A549 (cell line): ENCODE data around the gene AMIGO3.

ENCODE experiments used
- CBX8 ChIP-seq: fragments of 200-600 bp; sonication (generic); IDR thresholded peaks from 2 replicates; pipeline ENCODE4 v1.6.1; 2016
- CTCF ChIP-seq: fragments of >200 bp; sonication (Bioruptor Twin); formaldehyde crosslinking; IDR thresholded peaks from 3 replicates; pipeline ENCODE4 v1.5.1; 2016
- EP300 ChIP-seq, 2 experiments: fragments of >200 bp; sonication (Bioruptor Twin); formaldehyde crosslinking; IDR thresholded peaks; 2 replicates in 1 of 2; 3 replicates in 1 of 2; pipeline ENCODE4 v1.6.1; 2016 to 2017
- HES2 ChIP-seq: fragments of >200 bp; sonication (Bioruptor Twin); formaldehyde crosslinking; IDR thresholded peaks from 2 replicates; pipeline ENCODE4 v1.6.1; 2016
- JUN ChIP-seq, 2 experiments: fragments of >200 bp; sonication (Bioruptor Twin); formaldehyde crosslinking; IDR thresholded peaks; 2 replicates in 1 of 2; 3 replicates in 1 of 2; pipeline ENCODE4 v1.6.1; 2016 to 2017
- MAX ChIP-seq: IDR thresholded peaks from 2 replicates; pipeline ENCODE4 v1.6.1; 2012
- MYC ChIP-seq: IDR thresholded peaks from 2 replicates; pipeline ENCODE4 v1.6.1; 2012; ENCODE audit warnings: mild to moderate bottlenecking, inconsistent platforms, low read length, improper control_type of control experiment, borderline replicate concordance
- POLR2A ChIP-seq: IDR thresholded peaks from 2 replicates; pipeline ENCODE4 v1.6.1; 2012; ENCODE audit warnings: mild to moderate bottlenecking, low read length
- RAD21 ChIP-seq, 2 experiments: fragments of >200 bp in 1 of 2; sonication (Bioruptor Twin) in 1 of 2; formaldehyde crosslinking in 1 of 2; IDR thresholded peaks in 1 of 2; conservative IDR thresholded peaks in 1 of 2; 2 replicates in 1 of 2; 3 replicates in 1 of 2; pipeline ENCODE4 v1.6.1; 2012 to 2018; ENCODE audit warnings: inconsistent platforms in 1 of 2
- REST ChIP-seq: fragments of 200-600 bp; sonication (generic); IDR thresholded peaks from 2 replicates; pipeline ENCODE4 v1.6.1; 2016; ENCODE audit warnings: antibody characterized with exemption, mild to moderate bottlenecking, moderate library complexity
- TF ChIP-seq, protein P1 (sequence below): fragments of 150-350 bp; IDR thresholded peaks from 2 replicates; pipeline ENCODE4 v1.6.1; 2014; ENCODE audit warnings: low read depth, mild to moderate bottlenecking, low read length

DNA sequence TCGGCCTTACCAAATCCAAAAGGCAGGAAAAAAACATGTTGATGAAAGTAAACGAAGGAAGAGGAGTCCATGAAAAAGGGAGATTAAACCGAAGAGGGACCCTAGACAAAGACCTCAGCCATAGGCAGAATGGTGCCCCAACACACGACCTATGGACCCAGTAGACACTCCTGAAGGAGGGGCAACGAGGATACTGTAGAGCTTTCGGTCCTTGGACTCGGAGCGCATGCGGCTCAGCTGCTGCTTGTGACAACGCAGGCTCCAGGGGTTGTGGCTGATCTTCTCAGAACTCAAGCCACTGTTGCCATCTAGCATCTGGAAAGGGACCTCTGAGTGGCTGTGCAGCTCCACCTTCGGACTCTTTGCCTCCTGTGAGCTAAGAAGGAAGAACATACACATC, 13.1 kb upstream of the AMIGO3 start:
- TF ChIP-seq MYC: no peak
- TF ChIP-seq CTCF: no peak
- no peak for TF ChIP-seq POLR2A
- no peak for TF ChIP-seq REST
- TF ChIP-seq RAD21 (conservative IDR thresholded peaks at IDR 0.05 in 1 of 2, IDR thresholded peaks at IDR 0.05 in 1 of 2): no peak
- no peak for TF ChIP-seq MAX
- no peak for TF ChIP-seq CBX8
- no peak for TF ChIP-seq EP300 (IDR thresholded peaks at IDR 0.05)
- TF ChIP-seq HES2: no peak
- TF ChIP-seq, protein P1, sequence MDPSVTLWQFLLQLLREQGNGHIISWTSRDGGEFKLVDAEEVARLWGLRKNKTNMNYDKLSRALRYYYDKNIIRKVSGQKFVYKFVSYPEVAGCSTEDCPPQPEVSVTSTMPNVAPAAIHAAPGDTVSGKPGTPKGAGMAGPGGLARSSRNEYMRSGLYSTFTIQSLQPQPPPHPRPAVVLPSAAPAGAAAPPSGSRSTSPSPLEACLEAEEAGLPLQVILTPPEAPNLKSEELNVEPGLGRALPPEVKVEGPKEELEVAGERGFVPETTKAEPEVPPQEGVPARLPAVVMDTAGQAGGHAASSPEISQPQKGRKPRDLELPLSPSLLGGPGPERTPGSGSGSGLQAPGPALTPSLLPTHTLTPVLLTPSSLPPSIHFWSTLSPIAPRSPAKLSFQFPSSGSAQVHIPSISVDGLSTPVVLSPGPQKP: no peak
- TF ChIP-seq JUN (IDR thresholded peaks at IDR 0.05): no peak
